Keratinocyte (primary cell): ENCODE results near the gene YPEL1. TPM values are rescaled to one million over a fixed set of nuclear protein-coding genes. Genes with fewer than 3 reads are reported as not detected.

Experiments used
- DNase-seq: peaks from one replicate; pipeline ENCODE4 v3.0.0-alpha.2; 2011; ENCODE audit warnings: low read depth, missing footprints, low spot score
- FAIRE-seq: peaks from 2 replicates; lab custom pipeline; 2011; peaks lifted over from hg19 to GRCh38; lab: Jason Lieb, UNC
- H2AFZ ChIP-seq: 2 replicates; pipeline ENCODE4 v1.6.0; 2012; ENCODE audit warnings: low read length, control low read depth, inconsistent platforms; ENCODE audit not compliant: control insufficient read depth
- H3K27ac ChIP-seq: 2 replicates; pipeline ENCODE4 v1.5.1; 2011; ENCODE audit warnings: low read length; ENCODE audit not compliant: control insufficient read depth, insufficient read depth
- H3K27me3 ChIP-seq: 3 replicates; pipeline ENCODE4 v1.6.0; 2011; ENCODE audit warnings: low read length; ENCODE audit not compliant: control insufficient read depth, insufficient read depth; ENCODE audit errors: extremely low read depth
- H3K36me3 ChIP-seq, 2 experiments: 2 replicates in 1 of 2; 3 replicates in 1 of 2; pipeline ENCODE4 v1.5.1; 2011; ENCODE audit warnings: low read length in 2 of 2, mild to moderate bottlenecking in 1 of 2; ENCODE audit not compliant: control insufficient read depth in 2 of 2, insufficient read depth in 2 of 2; ENCODE audit errors: extremely low read depth in 1 of 2
- H3K4me1 ChIP-seq: 3 replicates; pipeline ENCODE4 v1.5.1; 2011; ENCODE audit warnings: low read length; ENCODE audit not compliant: control insufficient read depth, insufficient read depth; ENCODE audit errors: extremely low read depth
- H3K4me2 ChIP-seq: 3 replicates; pipeline ENCODE4 v1.6.0; 2011; ENCODE audit warnings: low read depth, low read length; ENCODE audit not compliant: control insufficient read depth, insufficient read depth; ENCODE audit errors: extremely low read depth
- H3K4me3 ChIP-seq, 3 experiments: fragments of 200-600 bp in 1 of 3; sonication (generic) in 1 of 3; 2 replicates in 2 of 3; 3 replicates in 1 of 3; pipeline ENCODE4 v1.5.1; 2011 to 2016; ENCODE audit warnings: low read length in 3 of 3, mild to moderate bottlenecking in 3 of 3, control low read depth in 2 of 3, inconsistent platforms in 1 of 3, low read depth in 1 of 3, mixed read lengths in 1 of 3, mixed run types in 1 of 3, moderate library complexity in 1 of 3; ENCODE audit not compliant: control insufficient read depth in 2 of 3, insufficient read depth in 2 of 3; ENCODE audit errors: extremely low read depth in 1 of 3
- H3K79me2 ChIP-seq: 2 replicates; pipeline ENCODE4 v1.6.0; 2012; ENCODE audit warnings: low read length; ENCODE audit not compliant: control insufficient read depth, insufficient read depth
- H3K9ac ChIP-seq: 3 replicates; pipeline ENCODE4 v1.6.0; 2011; ENCODE audit warnings: low read length; ENCODE audit not compliant: control insufficient read depth, insufficient read depth; ENCODE audit errors: extremely low read depth
- H3K9me1 ChIP-seq: 3 replicates; pipeline ENCODE4 v1.6.0; 2011; ENCODE audit warnings: low read length; ENCODE audit not compliant: control insufficient read depth, insufficient read depth; ENCODE audit errors: extremely low read depth
- H3K9me3 ChIP-seq: 2 replicates; pipeline ENCODE4 v1.5.1; 2012; ENCODE audit warnings: low read depth, low read length; ENCODE audit not compliant: control insufficient read depth
- H4K20me1 ChIP-seq: 3 replicates; pipeline ENCODE4 v1.6.0; 2011; ENCODE audit warnings: low read length; ENCODE audit not compliant: control insufficient read depth, insufficient read depth; ENCODE audit errors: extremely low read depth
- CTCF ChIP-seq, 3 experiments: IDR thresholded peaks in 1 of 3; conservative IDR thresholded peaks in 1 of 3; optimal IDR thresholded peaks in 1 of 3; 2 replicates in 2 of 3; 3 replicates in 1 of 3; pipeline versions ENCODE3 to v1.5.1; 2011; ENCODE audit warnings: low read length in 3 of 3, mild to moderate bottlenecking in 3 of 3, moderate library complexity in 2 of 3, control low read depth in 1 of 3, inconsistent platforms in 1 of 3; ENCODE audit not compliant: insufficient read depth in 2 of 3; ENCODE audit errors: extremely low read depth in 1 of 3
- EZH2 ChIP-seq: IDR thresholded peaks from one replicate; pipeline ENCODE4 v1.6.1; 2012; ENCODE audit warnings: inconsistent platforms, mild to moderate bottlenecking, low read length, moderate library complexity
- dilution Hi-C: fragments of 300-500 bp; cut with MboI; formaldehyde crosslinking; loops from one replicate; pipeline ENCODE4 v1.7.0; 2020; ENCODE audit warnings: low sequenced_read_pairs; ENCODE audit not compliant: extremely low pct_ligation_motif_present
- polyA plus RNA-seq, 5 experiments: library from polyadenylated mRNA; depleted of rRNA in 3 of 5; stranded (reverse) in 3 of 5; stranded (forward) in 1 of 5; unstranded in 1 of 5; fragments of >200 nt; gene quantifications; 1 replicate in 1 of 5; 2 replicates in 3 of 5; 3 replicates in 1 of 5; pipeline versions ENCODE4 v1.2.1 to v1.2.3, GENCODE V29; 2011 to 2012; ENCODE audit warnings: missing spikeins in 2 of 5, low read depth in 1 of 5, low replicate concordance in 1 of 5

Gene YPEL1
- polyA plus RNA-seq, 1 donor (not counting 4 experiments of a cell fraction or from before 2014, with no cell fraction given), result 0.03 TPM

- peaks cover 5 to 17% of the 10 kb centered on the region in 2 experiments for H3K36me3 ChIP-seq
- TF ChIP-seq CTCF (optimal IDR thresholded peaks at IDR 0.05 in 1 of 3, IDR thresholded peaks at IDR 0.05 in 1 of 3, conservative IDR thresholded peaks at IDR 0.05 in 1 of 3; ENCODE audit: extremely low read depth in 1 of 3, insufficient read depth in 2 of 3, low read length in 3 of 3), result no peak
- TF ChIP-seq EZH2, result no peak
Observed at GRCh38 chr22:21696115-21696514, 39.5 kb downstream of the YPEL1 start.

GRCh38 chr22:21695430-21696085 is 40.0 kb downstream of the YPEL1 start:
- Histone ChIP-seq H3K4me1 (no peaks in the 10 kb centered on the region), H4K20me1 (no peaks in the 10 kb centered on the region), H3K36me3 (peaks cover 6 to 17% of the 10 kb centered on the region in 2 experiments), H2AFZ (no peak overlapping the region), H3K4me2 (no peak overlapping the region), H3K9ac (no peak overlapping the region), H3K4me3 (no peak overlapping the region), H3K9me3 (no peaks in the 10 kb centered on the region), H3K79me2 (no peaks in the 10 kb centered on the region), H3K27ac (no peak overlapping the region), H3K27me3 (no peaks in the 10 kb centered on the region), H3K9me1 (no peaks in the 10 kb centered on the region)
- dilution Hi-C loops, result no loop called here
- no peak for FAIRE-seq
- no peak for TF ChIP-seq EZH2
- no peak for TF ChIP-seq CTCF (optimal IDR thresholded peaks at IDR 0.05 in 1 of 3, IDR thresholded peaks at IDR 0.05 in 1 of 3, conservative IDR thresholded peaks at IDR 0.05 in 1 of 3; ENCODE audit: extremely low read depth in 1 of 3, insufficient read depth in 2 of 3, low read length in 3 of 3)
- no peak for DNase-seq

More at GRCh38 chr22:21696115-21696514, 39.5 kb downstream of the YPEL1 start:
- Histone ChIP-seq H3K4me2 (no peak overlapping the region), H3K4me3 (no peak overlapping the region), H2AFZ (no peak overlapping the region), H3K9me1 (no peaks in the 10 kb centered on the region), H3K9ac (no peak overlapping the region), H3K79me2 (no peaks in the 10 kb centered on the region), H3K27ac (no peak overlapping the region), H3K9me3 (no peaks in the 10 kb centered on the region), H4K20me1 (no peaks in the 10 kb centered on the region), H3K27me3 (no peaks in the 10 kb centered on the region), H3K4me1 (no peaks in the 10 kb centered on the region)
- DNase-seq (no peak), FAIRE-seq (no peak)
- dilution Hi-C loops, result no loop called here
